Measurements from ENCODE around the gene CBX4. TPM values are rescaled to one million over a fixed set of nuclear protein-coding genes. Genes with fewer than 3 reads are reported as not detected.

The CBX4 gene
- total and polyA plus RNA-seq, 10 donors, result 12.3 to 48.0 (median 25.4) TPM

DNA sequence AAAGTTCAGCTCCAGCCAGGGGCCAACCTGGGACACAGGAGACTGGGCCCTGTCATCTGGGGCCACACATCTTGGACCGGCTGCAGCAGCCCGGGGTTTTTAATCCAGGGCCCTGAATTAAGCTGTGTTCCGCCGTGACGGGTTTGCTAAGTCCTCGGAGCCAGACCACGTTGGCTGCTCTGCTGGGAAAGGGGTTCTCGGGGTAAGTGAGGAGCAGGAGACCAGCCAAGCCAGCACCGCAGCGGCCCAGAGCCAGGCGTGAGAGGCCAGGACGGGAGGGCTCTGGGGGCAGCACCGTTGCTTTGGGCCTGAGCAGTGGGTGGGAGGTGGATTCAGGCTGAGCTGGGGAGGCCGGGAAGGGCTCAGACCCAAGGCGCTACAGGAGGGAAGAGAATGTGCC is 31.3 kb upstream of the CBX4 start:
- Histone ChIP-seq H3K9me3 (no peaks in the 10 kb centered on the region), H3K27ac (no peak overlapping the region), H3K36me3 (no peaks in the 10 kb centered on the region), H3K4me3 (no peak overlapping the region), H3K27me3 (replicated peaks in 1 of 7) (peaks cover 0 to 44% (median 0%) of the 10 kb centered on the region in 7 donors), H3K4me1 (peaks cover 0 to 13% (median 0%) of the 10 kb centered on the region in 6 donors)
- intact Hi-C loops (cut with DNase I; ENCODE audit: low total_unique reads), result no loop called here
- DNase-seq, result peak; percentile 51
- TF ChIP-seq POLR2AphosphoS5 (IDR thresholded peaks at IDR 0.05) (no peak), POLR2A (IDR thresholded peaks at IDR 0.05) (no peak)
- TF ChIP-seq, protein P1, sequence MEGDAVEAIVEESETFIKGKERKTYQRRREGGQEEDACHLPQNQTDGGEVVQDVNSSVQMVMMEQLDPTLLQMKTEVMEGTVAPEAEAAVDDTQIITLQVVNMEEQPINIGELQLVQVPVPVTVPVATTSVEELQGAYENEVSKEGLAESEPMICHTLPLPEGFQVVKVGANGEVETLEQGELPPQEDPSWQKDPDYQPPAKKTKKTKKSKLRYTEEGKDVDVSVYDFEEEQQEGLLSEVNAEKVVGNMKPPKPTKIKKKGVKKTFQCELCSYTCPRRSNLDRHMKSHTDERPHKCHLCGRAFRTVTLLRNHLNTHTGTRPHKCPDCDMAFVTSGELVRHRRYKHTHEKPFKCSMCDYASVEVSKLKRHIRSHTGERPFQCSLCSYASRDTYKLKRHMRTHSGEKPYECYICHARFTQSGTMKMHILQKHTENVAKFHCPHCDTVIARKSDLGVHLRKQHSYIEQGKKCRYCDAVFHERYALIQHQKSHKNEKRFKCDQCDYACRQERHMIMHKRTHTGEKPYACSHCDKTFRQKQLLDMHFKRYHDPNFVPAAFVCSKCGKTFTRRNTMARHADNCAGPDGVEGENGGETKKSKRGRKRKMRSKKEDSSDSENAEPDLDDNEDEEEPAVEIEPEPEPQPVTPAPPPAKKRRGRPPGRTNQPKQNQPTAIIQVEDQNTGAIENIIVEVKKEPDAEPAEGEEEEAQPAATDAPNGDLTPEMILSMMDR (IDR thresholded peaks at IDR 0.05 in 8 of 11, conservative IDR thresholded peaks at IDR 0.05 in 3 of 11), result no peak
- WGBS, 5 donors, result 91 to 96% (median 93%) methylated on average over 9 to 15 of the region's 15 CpGs

- Histone ChIP-seq H3K27me3 (replicated peaks in 1 of 7) (peaks cover 0 to 57% (median 0%) of the 10 kb centered on the region in 7 donors), H3K4me1 (peaks cover 0 to 23% (median 8%) of the 10 kb centered on the region in 6 donors), H3K36me3 (no peaks in the 10 kb centered on the region), H3K27ac (peak overlapping the region in 2 of 8 donors; percentile 15 to 19), H3K9me3 (no peaks in the 10 kb centered on the region), H3K4me3 (no peak overlapping the region)
- WGBS, 5 donors, result 59 to 74% (median 62%) methylated on average over 11 of the region's 11 CpGs
- intact Hi-C loops (cut with DNase I; ENCODE audit: low total_unique reads), result no loop called here
- TF ChIP-seq POLR2AphosphoS5 (IDR thresholded peaks at IDR 0.05) (no peak), POLR2A (IDR thresholded peaks at IDR 0.05) (no peak)
- TF ChIP-seq, protein P1 (IDR thresholded peaks at IDR 0.05 in 8 of 11, conservative IDR thresholded peaks at IDR 0.05 in 3 of 11), result no peak
- DNase-seq, result peak; percentile 55
Measured at GRCh38 chr17:79866791-79867518, 27.7 kb upstream of the CBX4 start.

DNA sequence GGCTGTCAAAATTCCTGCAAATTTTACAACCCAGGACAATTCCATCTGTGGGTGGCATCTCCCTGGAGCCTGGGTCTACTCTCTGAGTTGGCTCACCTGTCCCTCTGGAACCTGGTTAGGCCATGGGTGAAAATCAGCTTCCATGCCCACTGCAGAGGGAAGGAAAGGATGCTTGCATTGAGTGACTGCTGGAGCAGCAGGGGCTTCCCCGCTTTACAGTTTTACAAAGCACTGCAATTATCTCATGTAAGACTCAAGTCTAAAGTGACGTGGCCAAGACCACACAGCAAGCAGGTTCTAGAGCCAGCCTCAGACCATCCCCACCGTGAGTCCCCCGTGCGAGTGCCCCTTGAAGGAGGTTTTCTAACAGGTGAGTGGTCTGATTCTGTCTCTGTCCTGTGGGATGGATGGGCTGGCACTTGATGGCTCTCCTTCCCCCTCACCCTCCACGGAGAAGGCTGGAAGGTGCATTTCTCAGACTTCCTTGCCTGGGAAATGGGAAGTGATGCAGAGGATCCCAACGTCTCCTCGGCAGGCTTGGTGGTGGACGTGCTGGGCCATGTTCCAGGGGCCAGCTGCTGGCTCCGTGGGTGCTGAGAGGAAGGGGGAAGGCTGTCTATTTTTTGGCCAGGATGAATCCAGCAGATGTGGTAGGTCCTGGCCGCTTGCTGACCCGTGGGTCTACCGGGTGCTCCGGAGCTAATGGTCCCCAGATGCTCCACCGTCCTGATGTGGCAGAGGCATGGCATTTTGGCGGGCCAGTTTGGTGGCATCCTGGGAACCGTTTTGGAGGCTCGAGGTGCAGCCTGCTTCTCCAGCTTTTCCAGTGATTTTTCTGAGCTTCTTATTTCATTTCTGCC is 26.3 kb upstream of the CBX4 start:
- intact Hi-C loops (cut with DNase I; ENCODE audit: low total_unique reads), result no loop called here
- H3K9me3 ChIP-seq, result no peaks in the 10 kb centered on the region
- WGBS, 5 donors, result 73 to 85% (median 83%) methylated on average over 14 to 18 of the region's 18 CpGs
- TF ChIP-seq POLR2AphosphoS5 (IDR thresholded peaks at IDR 0.05) (no peak), POLR2A (IDR thresholded peaks at IDR 0.05) (no peak)
- TF ChIP-seq, protein P1 (IDR thresholded peaks at IDR 0.05 in 8 of 11, conservative IDR thresholded peaks at IDR 0.05 in 3 of 11), result no peak
- H3K4me1 ChIP-seq, result peaks cover 0 to 31% (median 11%) of the 10 kb centered on the region in 6 donors
- peak; percentile 52 for DNase-seq
- H3K4me3 ChIP-seq, result no peak overlapping the region
- H3K27me3 ChIP-seq (replicated peaks in 1 of 7), result peaks cover 0 to 64% (median 0%) of the 10 kb centered on the region in 7 donors
- H3K27ac ChIP-seq, result no peak overlapping the region
- no peaks in the 10 kb centered on the region for H3K36me3 ChIP-seq
